K562 (cell line): Measurements from ENCODE around the gene FPGS. TPM values are rescaled to one million over a fixed set of nuclear protein-coding genes. Genes with fewer than 3 reads are reported as not detected.

Experiments
- ATAC-seq: fragments of 200-7000 bp; cut with Tn5 transposase; 3 replicates; pipeline ENCODE4 v1.9.1; 2020; ENCODE audit warnings: moderate library complexity
- BruUV-seq: library from RNA; stranded (reverse); fragments of 400-500 nt; replicated peaks from 2 replicates; lab custom pipeline; 2021; lab: Mats Ljungman, UMichigan
- CTCF ChIA-PET: fragments of 300-600 bp; formaldehyde crosslinking; extraction: SDS; loops from one replicate; lab custom pipeline; 2021; ENCODE audit warnings: low intra/inter-chr PET ratio; lab: Yijun Ruan, JAX
- POLR2A ChIA-PET: fragments of 300-600, 350-650 bp; sonication (Branson Sonifier 250); formaldehyde crosslinking; extraction: SDS; loops from one replicate; lab custom pipeline; 2021; ENCODE audit warnings: antibody characterized with exemption, inconsistent platforms; lab: Yijun Ruan, JAX
- DNase-seq, 4 experiments: peaks; one replicate each; pipeline versions ENCODE4 v3.0.0 to v3.0.0-alpha.2; 2011 to 2018; ENCODE audit warnings: low spot score in 3 of 4, mixed read lengths in 3 of 4; ENCODE audit errors: extremely low read depth in 1 of 4
- FAIRE-seq: peaks from 2 replicates; lab custom pipeline; 2011; peaks lifted over from hg19 to GRCh38; lab: Jason Lieb, UNC
- H2AFZ ChIP-seq: 2 replicates; pipeline ENCODE4 v1.6.0; 2011; ENCODE audit warnings: low read depth, low read length, control low read depth, inconsistent platforms
- H3K27ac ChIP-seq: fragments of 200-600 bp; 3 replicates; pipeline ENCODE4 v1.8.0; 2011; ENCODE audit warnings: low read depth, mild to moderate bottlenecking, control low read depth, inconsistent platforms, low read length, moderate library complexity, mixed read lengths; ENCODE audit errors: extremely low read depth
- H3K27me3 ChIP-seq, 2 experiments: fragments of 300-600 bp in 1 of 2; 2 replicates in 1 of 2; 3 replicates in 1 of 2; pipeline versions ENCODE4 v1.6.0 to v1.8.0; 2011; ENCODE audit warnings: inconsistent platforms in 2 of 2, low read length in 2 of 2, mild to moderate bottlenecking in 1 of 2, mixed read lengths in 1 of 2, moderate library complexity in 1 of 2; ENCODE audit not compliant: control insufficient read depth in 2 of 2, insufficient read depth in 2 of 2
- H3K36me3 ChIP-seq: fragments of 300-600 bp; 3 replicates; pipeline ENCODE4 v1.8.0; 2011; ENCODE audit warnings: mild to moderate bottlenecking, low read length, inconsistent platforms; ENCODE audit not compliant: control insufficient read depth, insufficient read depth
- H3K4me1 ChIP-seq, 2 experiments: fragments of 200-600 bp in 1 of 2; replicated peaks in 1 of 2; 2 replicates in 1 of 2; 3 replicates in 1 of 2; pipeline versions ENCODE4 v1.5.1 to v1.8.0; 2011; ENCODE audit warnings: inconsistent platforms in 2 of 2, low read length in 2 of 2, mild to moderate bottlenecking in 1 of 2, mixed read lengths in 1 of 2, moderate library complexity in 1 of 2; ENCODE audit not compliant: control insufficient read depth in 2 of 2, insufficient read depth in 2 of 2
- H3K4me2 ChIP-seq: 2 replicates; pipeline ENCODE4 v1.6.1; 2011; ENCODE audit warnings: low read length, control low read depth, inconsistent platforms, mixed read lengths; ENCODE audit not compliant: insufficient read depth
- H3K4me3 ChIP-seq: fragments of 200-600 bp; sonication (generic), shearing (Covaris generic); 2 replicates; pipeline ENCODE4 v1.5.1; 2016; ENCODE audit warnings: control low read depth, inconsistent platforms
- H3K79me2 ChIP-seq: fragments of 200-600 bp; 3 replicates; pipeline ENCODE4 v1.8.0; 2011; ENCODE audit warnings: low read length, inconsistent platforms; ENCODE audit not compliant: control insufficient read depth, insufficient read depth
- H3K9ac ChIP-seq, 2 experiments: 2 replicates each; pipeline versions ENCODE4 v1.6.0 to v1.6.1; 2011; ENCODE audit warnings: low read depth in 2 of 2, low read length in 2 of 2, control low read depth in 1 of 2, inconsistent platforms in 1 of 2, mild to moderate bottlenecking in 1 of 2, mixed read lengths in 1 of 2; ENCODE audit not compliant: insufficient read depth in 1 of 2
- H3K9me1 ChIP-seq: one replicate; pipeline ENCODE4 v1.6.0; 2011; ENCODE audit warnings: inconsistent platforms, mild to moderate bottlenecking, low read length, moderate library complexity; ENCODE audit not compliant: control insufficient read depth, insufficient read depth
- H3K9me3 ChIP-seq: replicated peaks from 2 replicates; pipeline ENCODE4 v1.5.1; 2011; ENCODE audit warnings: low read depth, low read length, inconsistent platforms; ENCODE audit not compliant: control insufficient read depth, insufficient read depth
- H4K20me1 ChIP-seq: replicated peaks from 2 replicates; pipeline ENCODE4 v1.6.1; 2011; ENCODE audit warnings: low read length, inconsistent platforms, mixed read lengths; ENCODE audit not compliant: control insufficient read depth, insufficient read depth
- HMBOX1 ChIP-seq: sonication (generic); IDR thresholded peaks from 2 replicates; pipeline ENCODE4 v1.6.1; 2016
- PHB2 ChIP-seq: fragments of 450-650 bp; IDR thresholded peaks from 2 replicates; pipeline ENCODE4 v1.6.1; 2017; ENCODE audit warnings: low read depth
- POLR2G ChIP-seq: fragments of 200-400 bp; formaldehyde crosslinking; IDR thresholded peaks from 2 replicates; pipeline ENCODE4 v1.6.1; 2017; ENCODE audit warnings: low read depth, mild to moderate bottlenecking, antibody characterized with exemption, low read length, moderate library complexity
- PPARD ChIP-seq: fragments of 250-450 bp; sonication (Bioruptor Pico); IDR thresholded peaks from 2 replicates; pipeline ENCODE4 v1.8.0; 2022; ENCODE audit warnings: inconsistent platforms, mild to moderate bottlenecking, moderate library complexity
- SMARCC2 ChIP-seq: fragments of 450-650 bp; IDR thresholded peaks from 2 replicates; pipeline ENCODE4 v1.6.1; 2017; ENCODE audit warnings: antibody characterized with exemption, moderate library complexity, mild to moderate bottlenecking, low read depth
- THRB ChIP-seq: fragments of 450-650 bp; formaldehyde crosslinking; conservative IDR thresholded peaks from 2 replicates; pipeline ENCODE4 v1.4.0; 2022; ENCODE audit warnings: mild to moderate bottlenecking, missing genetic modification characterization
- ZNF778 ChIP-seq: fragments of 450-650 bp; formaldehyde crosslinking; IDR thresholded peaks from 2 replicates; pipeline ENCODE4 v1.4.0; 2020; ENCODE audit warnings: mild to moderate bottlenecking, moderate library complexity
- WGBS: fragments of 100-300 bp; shearing (Covaris generic); methylation state at CpG from one replicate; pipeline ENCODE4 v1.1.6; 2016; ENCODE audit warnings: low coverage, mixed read lengths; ENCODE audit not compliant: insufficient coverage; ENCODE audit errors: missing lambda C conversion rate; 5-methylcytosine and 5-hydroxymethylcytosine counted together
- in situ Hi-C: fragments of 300-500 bp; cut with MboI; formaldehyde crosslinking; loops from 4 replicates; pipeline ENCODE4 v1.15.0; 2018; ENCODE audit warnings: inconsistent platforms, mixed read lengths
- intact Hi-C: fragments of 100-400 bp; cut with micrococcal nuclease; formaldehyde crosslinking; loops from 2 replicates; pipeline ENCODE4 v1.14.2; 2022
- polyA plus RNA-seq, 8 experiments: library from polyadenylated mRNA; depleted of rRNA in 4 of 8; stranded (reverse) in 5 of 8; unstranded in 3 of 8; fragments of >200 nt; fragmentation: Nextera tagmentation in 2 of 8; fragmentation: Illumina TruSeq in 1 of 8; extraction: Ambion mirVana in 2 of 8; extraction: Trizol in 1 of 8; gene quantifications; 2 replicates each; pipeline versions ENCODE4 v1.2.1 to v1.2.3, GENCODE V29; 2011 to 2014; ENCODE audit warnings: inconsistent platforms in 1 of 8, missing spikeins in 1 of 8
- total RNA-seq, 7 experiments: library from RNA; depleted of rRNA in 6 of 7; stranded (reverse); fragments of >200 nt in 6 of 7; fragmentation: Illumina TruSeq in 2 of 7; extraction: Trizol in 2 of 7; gene quantifications; 2 replicates each; pipeline versions ENCODE4 v1.2.1 to v1.2.3, GENCODE V29; 2011 to 2021; ENCODE audit warnings: low replicate concordance in 1 of 7

FPGS gene
- total and polyA plus RNA-seq, 9 of the 15 experiments (the other 6 are each of a cell fraction or from before 2014, with no cell fraction given): 0.84 to 86.4 (median 59.2) TPM

- TF ChIP-seq ZNF778 (CRISPR knock-in tag) (no peak), HMBOX1 (no peak), SMARCC2 (no peak), PPARD (CRISPR knock-in tag) (no peak), PHB2 (no peak)
- H3K36me3 ChIP-seq: peaks cover 37% of the 10 kb centered on the region; the same call in 1 of the 3 replicates
- no peak for ATAC-seq
- no peaks in the 10 kb centered on the region for H3K79me2 ChIP-seq
- in situ Hi-C loops: no loop called here
- peak overlapping the region in 1 of 2 experiments; percentile 45; a peak in 1 of 4 replicates for H3K9ac ChIP-seq
- H3K4me3 ChIP-seq: no peak overlapping the region
- H3K27me3 ChIP-seq: no peaks in the 10 kb centered on the region
- 66% methylated on average over 3 of the region's 3 CpGs for WGBS
- no peak overlapping the region for H3K4me2 ChIP-seq
- intact Hi-C loops: no loop called here
- no peaks in the 10 kb centered on the region for H3K9me1 ChIP-seq
- ChIA-PET POLR2A (no interaction called here), CTCF (no interaction called here)
- H3K9me3 ChIP-seq: no peaks in the 10 kb centered on the region
- BruUV-seq: no TSS peak
- no peak for DNase-seq
- H3K27ac ChIP-seq: no peak overlapping the region
- no peak overlapping the region for H2AFZ ChIP-seq
- peaks cover 0 to 27% of the 10 kb centered on the region in 2 experiments; a peak in 1 of 5 replicates for H3K4me1 ChIP-seq
- no peak for FAIRE-seq
- no peaks in the 10 kb centered on the region for H4K20me1 ChIP-seq
Measured at GRCh38 chr9:127816362-127816725, 13.7 kb downstream of the FPGS start.

- in situ Hi-C loops (no loop called here), intact Hi-C loops (no loop called here)
- Histone ChIP-seq H3K79me2 (no peaks in the 10 kb centered on the region), H3K4me1 (peaks cover 0 to 27% of the 10 kb centered on the region in 2 experiments; a peak in 1 of 5 replicates), H3K9me1 (no peaks in the 10 kb centered on the region), H3K4me2 (no peak overlapping the region), H3K9me3 (no peaks in the 10 kb centered on the region), H3K27me3 (no peaks in the 10 kb centered on the region)
- DNase-seq: no peak
- POLR2A ChIA-PET: interaction anchor here (0.5 to 1.2 kb wide), 5 partner anchors 11 to 219 kb away, joined by 3 to 4 read pairs (median 3); no protein-coding TSS in a partner anchor
- BruUV-seq: no TSS peak
- 89% methylated on average over 7 of the region's 8 CpGs for WGBS
- TF ChIP-seq POLR2G (peak; percentile 14; the same call in 1 of the 2 replicates), THRB (CRISPR knock-in tag) (no peak)
- TF ChIP-seq, all 486 proteins: peak for 1
- CTCF ChIA-PET: no interaction called here
- no peak overlapping the region for H3K27ac ChIP-seq
- no peak for ATAC-seq
- no peaks in the 10 kb centered on the region for H4K20me1 ChIP-seq
- no peak for FAIRE-seq
- no peak overlapping the region for H3K9ac ChIP-seq
- no peak overlapping the region for H3K4me3 ChIP-seq
- H2AFZ ChIP-seq: no peak overlapping the region
- peaks cover 33% of the 10 kb centered on the region; the same call in 1 of the 3 replicates for H3K36me3 ChIP-seq
Measured at GRCh38 chr9:127816728-127817127, 14.0 kb downstream of the FPGS start.
